SK-N-SH (cell line): ENCODE data around the gene SDCCAG8. TPM values are rescaled to one million over a fixed set of nuclear protein-coding genes. Genes with fewer than 3 reads are reported as not detected.

ENCODE experiments used
- CTCF ChIA-PET: fragments of 300-600, 350-600 bp; formaldehyde crosslinking; extraction: SDS; loops from one replicate; lab custom pipeline; 2021; lab: Yijun Ruan, JAX
- POLR2A ChIA-PET: fragments of 350-600 bp; sonication (Branson Sonifier 250); formaldehyde crosslinking; extraction: SDS; loops from one replicate; lab custom pipeline; 2020; ENCODE audit warnings: antibody characterized with exemption, inconsistent platforms; lab: Yijun Ruan, JAX
- DNase-seq: peaks from one replicate; pipeline ENCODE4 v3.0.0; 2012
- H2AFZ ChIP-seq: fragments of 200-600 bp; sonication (generic); 2 replicates; pipeline ENCODE4 v1.8.1; 2016; ENCODE audit warnings: antibody characterized with exemption, mild to moderate bottlenecking, low read depth
- H3F3A ChIP-seq: fragments of 200-600 bp; sonication (generic); replicated peaks from 2 replicates; pipeline ENCODE3; 2016; ENCODE audit warnings: antibody characterized with exemption, mild to moderate bottlenecking; ENCODE audit not compliant: insufficient read depth
- H3K27ac ChIP-seq, 2 experiments: fragments of 200-500 bp in 1 of 2; fragments of 200-600 bp in 1 of 2; sonication (Bioruptor generic) in 1 of 2; sonication (generic), shearing (Covaris generic) in 1 of 2; 2 replicates each; pipeline versions ENCODE4 v1.5.1 to v1.6.1; 2014 to 2016; ENCODE audit warnings: low read depth in 2 of 2, inconsistent platforms in 1 of 2, low read length in 1 of 2, mild to moderate bottlenecking in 1 of 2, mixed read lengths in 1 of 2
- H3K27me3 ChIP-seq: fragments of 200-600 bp; sonication (generic), shearing (Covaris generic); 2 replicates; pipeline ENCODE4 v1.6.1; 2016; ENCODE audit warnings: mixed run types; ENCODE audit not compliant: insufficient read depth
- H3K36me3 ChIP-seq, 2 experiments: fragments of 200-500 bp in 1 of 2; fragments of 200-600 bp in 1 of 2; sonication (Bioruptor generic) in 1 of 2; sonication (generic) in 1 of 2; replicated peaks in 1 of 2; 2 replicates each; pipeline versions ENCODE3 to v1.5.1; 2014 to 2016; ENCODE audit warnings: low read length in 1 of 2, mild to moderate bottlenecking in 1 of 2; ENCODE audit not compliant: insufficient read depth in 2 of 2, control insufficient read depth in 1 of 2
- H3K4me1 ChIP-seq, 2 experiments: fragments of 200-500 bp in 1 of 2; fragments of 200-600 bp in 1 of 2; sonication (Bioruptor generic) in 1 of 2; sonication (generic), shearing (Covaris generic) in 1 of 2; 2 replicates each; pipeline versions ENCODE4 v1.5.1 to v1.6.1; 2014 to 2016; ENCODE audit warnings: low read depth in 1 of 2, low read length in 1 of 2, mixed run types in 1 of 2; ENCODE audit not compliant: insufficient read depth in 2 of 2, control insufficient read depth in 1 of 2
- H3K4me2 ChIP-seq: fragments of 200-600 bp; sonication (generic), shearing (Covaris generic); 2 replicates; pipeline ENCODE4 v1.6.1; 2017; ENCODE audit warnings: mixed run types
- H3K4me3 ChIP-seq, 2 experiments: fragments of 200-500 bp in 1 of 2; fragments of 200-600 bp in 1 of 2; sonication (Bioruptor generic) in 1 of 2; sonication (generic), shearing (Covaris generic) in 1 of 2; 2 replicates each; pipeline versions ENCODE4 v1.5.1 to v1.8.1; 2014 to 2016; ENCODE audit warnings: low read depth in 2 of 2, inconsistent platforms in 1 of 2, low read length in 1 of 2, mild to moderate bottlenecking in 1 of 2, mixed read lengths in 1 of 2, moderate library complexity in 1 of 2
- H3K79me2 ChIP-seq: fragments of 200-600 bp; sonication (generic); 2 replicates; pipeline ENCODE4 v1.8.1; 2017; ENCODE audit warnings: mild to moderate bottlenecking; ENCODE audit not compliant: insufficient read depth
- H3K9ac ChIP-seq: fragments of 200-600 bp; sonication (generic); 2 replicates; pipeline ENCODE4 v1.6.1; 2017; ENCODE audit warnings: mixed run types
- H3K9me2 ChIP-seq: fragments of 200-600 bp; sonication (generic); 2 replicates; pipeline ENCODE4 v1.6.1; 2017; ENCODE audit warnings: mixed run types
- H3K9me3 ChIP-seq: fragments of 200-600 bp; sonication (generic); 2 replicates; pipeline ENCODE4 v1.6.1; 2017; ENCODE audit warnings: mixed run types, mild to moderate bottlenecking, moderate library complexity
- H4K20me1 ChIP-seq: fragments of 200-600 bp; sonication (generic); 2 replicates; pipeline ENCODE4 v1.6.1; 2017; ENCODE audit warnings: mild to moderate bottlenecking, mixed run types; ENCODE audit not compliant: insufficient read depth
- ELF1 ChIP-seq: IDR thresholded peaks from 2 replicates; pipeline ENCODE4 v1.4.0; 2012
- EP300 ChIP-seq, 2 experiments: IDR thresholded peaks; 2 replicates each; pipeline versions ENCODE4 v1.4.0 to v1.6.1; 2012; ENCODE audit warnings: borderline replicate concordance in 1 of 2, low read depth in 1 of 2, low read length in 1 of 2
- EZH2phosphoT487 ChIP-seq: fragments of 200-600 bp; sonication (generic); IDR thresholded peaks from 2 replicates; pipeline ENCODE4 v1.6.1; 2017; ENCODE audit warnings: low read depth, mixed run types, mild to moderate bottlenecking, antibody characterized with exemption, moderate library complexity, borderline replicate concordance
- FOXJ3 ChIP-seq: sonication (generic); formaldehyde crosslinking; IDR thresholded peaks from 2 replicates; pipeline ENCODE4 v1.5.1; 2020; ENCODE audit warnings: mild to moderate bottlenecking, missing genetic modification reagents
- FOXM1 ChIP-seq: IDR thresholded peaks from 2 replicates; pipeline ENCODE4 v1.4.0; 2012; ENCODE audit warnings: low read depth, mild to moderate bottlenecking
- GABPA ChIP-seq: IDR thresholded peaks from 2 replicates; pipeline ENCODE4 v1.4.0; 2012; ENCODE audit warnings: low read depth, mild to moderate bottlenecking
- GATA2 ChIP-seq: sonication (generic); formaldehyde crosslinking; IDR thresholded peaks from 2 replicates; pipeline ENCODE4 v1.5.0; 2020; ENCODE audit warnings: mild to moderate bottlenecking, missing genetic modification reagents
- JUND ChIP-seq: IDR thresholded peaks from 2 replicates; pipeline ENCODE4 v1.4.0; 2012
- MXI1 ChIP-seq: IDR thresholded peaks from 2 replicates; pipeline ENCODE4 v1.6.1; 2012; ENCODE audit warnings: mild to moderate bottlenecking, low read depth, low read length, improper control_type of control experiment
- NFIC ChIP-seq: IDR thresholded peaks from 2 replicates; pipeline ENCODE4 v1.4.0; 2012; ENCODE audit warnings: borderline replicate concordance
- NRF1 ChIP-seq: IDR thresholded peaks from 2 replicates; pipeline ENCODE4 v1.6.1; 2012; ENCODE audit warnings: low read depth, mild to moderate bottlenecking, low read length
- RCOR1 ChIP-seq: fragments of 150-350 bp; IDR thresholded peaks from 2 replicates; pipeline ENCODE4 v1.6.1; 2017; ENCODE audit warnings: antibody characterized with exemption, low read length
- SMC3 ChIP-seq: IDR thresholded peaks from 2 replicates; pipeline ENCODE4 v1.6.1; 2012; ENCODE audit warnings: low read depth, low read length, improper control_type of control experiment
- TCF12 ChIP-seq: IDR thresholded peaks from 2 replicates; pipeline ENCODE4 v1.4.0; 2012
- TEAD4 ChIP-seq: IDR thresholded peaks from 2 replicates; pipeline ENCODE4 v1.4.0; 2012; ENCODE audit warnings: mild to moderate bottlenecking, borderline replicate concordance; ENCODE audit not compliant: insufficient read depth
- YY1 ChIP-seq: IDR thresholded peaks from 2 replicates; pipeline ENCODE4 v1.4.0; 2012; ENCODE audit warnings: low read depth, mild to moderate bottlenecking
- WGBS: methylation state at CpG from one replicate; pipeline ENCODE4 v1.1.6; 2017; ENCODE audit warnings: low lambda C conversion rate; 5-methylcytosine and 5-hydroxymethylcytosine counted together
- polyA plus RNA-seq, 3 experiments: library from polyadenylated mRNA; depleted of rRNA; stranded (reverse); fragments of >200 nt; gene quantifications; 2 replicates each; pipeline ENCODE4 v1.2.3, GENCODE V29; 2012
- TF ChIP-seq, protein P1 (sequence below): IDR thresholded peaks from 2 replicates; pipeline ENCODE4 v1.6.1; 2012; ENCODE audit warnings: mild to moderate bottlenecking, low read depth, low read length, moderate library complexity
- TF ChIP-seq, protein P2 (sequence below): IDR thresholded peaks from 2 replicates; pipeline ENCODE4 v1.4.0; 2012; ENCODE audit warnings: low read depth, borderline replicate concordance
- TF ChIP-seq, protein P3 (sequence below): IDR thresholded peaks from 2 replicates; pipeline ENCODE4; 2012
- TF ChIP-seq, protein P4 (sequence below): fragments of 150-350 bp; IDR thresholded peaks from 2 replicates; pipeline ENCODE4 v1.6.1; 2017; ENCODE audit warnings: antibody characterized with exemption, low read length, low read depth, borderline replicate concordance

The SDCCAG8 gene
- polyA plus RNA-seq, 1 of the 3 experiments (the other 2 are of a cell fraction): 22.7 TPM

DNA sequence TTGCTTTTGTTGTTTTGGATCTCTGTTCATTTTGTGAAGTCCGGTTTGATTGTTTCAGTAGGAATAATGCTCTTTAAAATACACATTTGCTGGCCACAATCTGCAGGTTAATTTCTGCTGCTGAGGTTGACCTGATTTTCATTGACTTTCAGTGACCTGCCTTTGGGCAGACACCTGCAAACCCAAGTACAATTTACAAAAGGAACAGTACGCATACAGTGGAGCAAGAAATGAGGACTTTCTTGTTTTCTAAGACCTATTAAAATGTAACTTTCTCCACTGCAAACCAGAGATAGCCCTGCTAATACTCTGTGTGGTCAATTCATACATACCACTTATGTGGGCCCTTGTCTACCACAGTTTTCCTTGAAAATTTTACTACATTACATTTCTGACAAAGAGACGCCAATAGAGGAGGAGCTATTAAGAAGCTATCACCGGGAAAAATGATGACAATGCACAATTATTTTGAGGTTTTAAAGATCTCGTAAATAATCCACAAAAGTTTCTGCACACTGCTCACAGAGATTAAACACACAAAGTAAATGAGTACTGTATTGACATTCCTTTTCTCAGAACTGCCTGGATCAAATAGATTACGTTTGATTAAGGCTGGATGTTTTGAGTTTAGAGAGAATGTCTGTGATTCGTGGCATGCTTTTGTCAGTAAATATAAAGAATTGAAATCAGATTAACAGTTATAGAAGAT is 141.9 kb downstream of the SDCCAG8 start:
- Histone ChIP-seq H3K9me3 (no peaks in the 10 kb centered on the region), H3K4me3 (no peak overlapping the region), H3K9me2 (no peaks in the 10 kb centered on the region), H3K9ac (no peak overlapping the region), H4K20me1 (no peaks in the 10 kb centered on the region), H3K4me1 (peaks cover 0 to 3% of the 10 kb centered on the region in 2 experiments; a peak in 2 of 4 replicates), H2AFZ (no peak overlapping the region), H3K4me2 (no peak overlapping the region), H3K27ac (no peak overlapping the region), H3K36me3 (peaks cover 5 to 23% of the 10 kb centered on the region in 2 experiments), H3K79me2 (no peaks in the 10 kb centered on the region), H3F3A (no peaks in the 10 kb centered on the region), H3K27me3 (no peaks in the 10 kb centered on the region)
- WGBS: 88% methylated on average over 7 of the region's 7 CpGs
- CTCF ChIA-PET: interaction anchor here (0.8 to 2.6 kb wide), 3 partner anchors 12 to 350 kb away, joined by 3 to 8 read pairs (median 3); no protein-coding TSS in a partner anchor
- no peak for DNase-seq
- TF ChIP-seq, protein P1, sequence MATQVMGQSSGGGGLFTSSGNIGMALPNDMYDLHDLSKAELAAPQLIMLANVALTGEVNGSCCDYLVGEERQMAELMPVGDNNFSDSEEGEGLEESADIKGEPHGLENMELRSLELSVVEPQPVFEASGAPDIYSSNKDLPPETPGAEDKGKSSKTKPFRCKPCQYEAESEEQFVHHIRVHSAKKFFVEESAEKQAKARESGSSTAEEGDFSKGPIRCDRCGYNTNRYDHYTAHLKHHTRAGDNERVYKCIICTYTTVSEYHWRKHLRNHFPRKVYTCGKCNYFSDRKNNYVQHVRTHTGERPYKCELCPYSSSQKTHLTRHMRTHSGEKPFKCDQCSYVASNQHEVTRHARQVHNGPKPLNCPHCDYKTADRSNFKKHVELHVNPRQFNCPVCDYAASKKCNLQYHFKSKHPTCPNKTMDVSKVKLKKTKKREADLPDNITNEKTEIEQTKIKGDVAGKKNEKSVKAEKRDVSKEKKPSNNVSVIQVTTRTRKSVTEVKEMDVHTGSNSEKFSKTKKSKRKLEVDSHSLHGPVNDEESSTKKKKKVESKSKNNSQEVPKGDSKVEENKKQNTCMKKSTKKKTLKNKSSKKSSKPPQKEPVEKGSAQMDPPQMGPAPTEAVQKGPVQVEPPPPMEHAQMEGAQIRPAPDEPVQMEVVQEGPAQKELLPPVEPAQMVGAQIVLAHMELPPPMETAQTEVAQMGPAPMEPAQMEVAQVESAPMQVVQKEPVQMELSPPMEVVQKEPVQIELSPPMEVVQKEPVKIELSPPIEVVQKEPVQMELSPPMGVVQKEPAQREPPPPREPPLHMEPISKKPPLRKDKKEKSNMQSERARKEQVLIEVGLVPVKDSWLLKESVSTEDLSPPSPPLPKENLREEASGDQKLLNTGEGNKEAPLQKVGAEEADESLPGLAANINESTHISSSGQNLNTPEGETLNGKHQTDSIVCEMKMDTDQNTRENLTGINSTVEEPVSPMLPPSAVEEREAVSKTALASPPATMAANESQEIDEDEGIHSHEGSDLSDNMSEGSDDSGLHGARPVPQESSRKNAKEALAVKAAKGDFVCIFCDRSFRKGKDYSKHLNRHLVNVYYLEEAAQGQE: no peak
- TF ChIP-seq GABPA: no peak
- no peak for TF ChIP-seq RCOR1
- no peak for TF ChIP-seq NFIC
- TF ChIP-seq EP300 (IDR thresholded peaks at IDR 0.05; ENCODE audit: borderline replicate concordance in 1 of 2, low read depth in 1 of 2, low read length in 1 of 2): no peak
- TF ChIP-seq FOXM1: no peak
- TF ChIP-seq SMC3: no peak
- TF ChIP-seq EZH2phosphoT487: no peak
- TF ChIP-seq ELF1: no peak
- no peak for TF ChIP-seq FOXJ3 (CRISPR knock-in tag)
- TF ChIP-seq, protein P2, sequence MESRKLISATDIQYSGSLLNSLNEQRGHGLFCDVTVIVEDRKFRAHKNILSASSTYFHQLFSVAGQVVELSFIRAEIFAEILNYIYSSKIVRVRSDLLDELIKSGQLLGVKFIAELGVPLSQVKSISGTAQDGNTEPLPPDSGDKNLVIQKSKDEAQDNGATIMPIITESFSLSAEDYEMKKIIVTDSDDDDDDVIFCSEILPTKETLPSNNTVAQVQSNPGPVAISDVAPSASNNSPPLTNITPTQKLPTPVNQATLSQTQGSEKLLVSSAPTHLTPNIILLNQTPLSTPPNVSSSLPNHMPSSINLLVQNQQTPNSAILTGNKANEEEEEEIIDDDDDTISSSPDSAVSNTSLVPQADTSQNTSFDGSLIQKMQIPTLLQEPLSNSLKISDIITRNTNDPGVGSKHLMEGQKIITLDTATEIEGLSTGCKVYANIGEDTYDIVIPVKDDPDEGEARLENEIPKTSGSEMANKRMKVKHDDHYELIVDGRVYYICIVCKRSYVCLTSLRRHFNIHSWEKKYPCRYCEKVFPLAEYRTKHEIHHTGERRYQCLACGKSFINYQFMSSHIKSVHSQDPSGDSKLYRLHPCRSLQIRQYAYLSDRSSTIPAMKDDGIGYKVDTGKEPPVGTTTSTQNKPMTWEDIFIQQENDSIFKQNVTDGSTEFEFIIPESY: no peak
- TF ChIP-seq, protein P3, sequence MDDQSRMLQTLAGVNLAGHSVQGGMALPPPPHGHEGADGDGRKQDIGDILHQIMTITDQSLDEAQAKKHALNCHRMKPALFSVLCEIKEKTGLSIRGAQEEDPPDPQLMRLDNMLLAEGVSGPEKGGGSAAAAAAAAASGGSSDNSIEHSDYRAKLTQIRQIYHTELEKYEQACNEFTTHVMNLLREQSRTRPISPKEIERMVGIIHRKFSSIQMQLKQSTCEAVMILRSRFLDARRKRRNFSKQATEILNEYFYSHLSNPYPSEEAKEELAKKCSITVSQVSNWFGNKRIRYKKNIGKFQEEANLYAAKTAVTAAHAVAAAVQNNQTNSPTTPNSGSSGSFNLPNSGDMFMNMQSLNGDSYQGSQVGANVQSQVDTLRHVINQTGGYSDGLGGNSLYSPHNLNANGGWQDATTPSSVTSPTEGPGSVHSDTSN: no peak
- TF ChIP-seq TCF12: no peak
- TF ChIP-seq GATA2: no peak
- no peak for TF ChIP-seq MXI1
- TF ChIP-seq YY1: no peak
- TF ChIP-seq, protein P4, sequence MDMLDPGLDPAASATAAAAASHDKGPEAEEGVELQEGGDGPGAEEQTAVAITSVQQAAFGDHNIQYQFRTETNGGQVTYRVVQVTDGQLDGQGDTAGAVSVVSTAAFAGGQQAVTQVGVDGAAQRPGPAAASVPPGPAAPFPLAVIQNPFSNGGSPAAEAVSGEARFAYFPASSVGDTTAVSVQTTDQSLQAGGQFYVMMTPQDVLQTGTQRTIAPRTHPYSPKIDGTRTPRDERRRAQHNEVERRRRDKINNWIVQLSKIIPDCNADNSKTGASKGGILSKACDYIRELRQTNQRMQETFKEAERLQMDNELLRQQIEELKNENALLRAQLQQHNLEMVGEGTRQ: no peak
- no peak for TF ChIP-seq JUND
- no peak for TF ChIP-seq NRF1
- TF ChIP-seq TEAD4: no peak
- POLR2A ChIA-PET: no interaction called here
